HG03039 (cell line): ENCODE data around the gene RUBCN.
A peak's percentile ranks its signal among the peaks of the same experiment; 100 is the strongest.

Experiments
- ATAC-seq: cut with Tn5 transposase; IDR thresholded peaks from one replicate; pipeline ENCODE4 v1.9.1; 2021; ENCODE audit warnings: mild to moderate bottlenecking, moderate library complexity; ENCODE audit not compliant: unreplicated experiment

The RUBCN gene

GRCh38 chr3:197736491-197737318 is at the start of gene RUBCN:
TSS of gene RUBCN (minus strand) at chr3:197736904. CDS start at chr3:197736719, 185 bp downstream.
- peak; percentile 86 for ATAC-seq

- no peak for ATAC-seq
Observed at GRCh38 chr3:197784019-197784585, 47.4 kb upstream of the RUBCN start.

GRCh38 chr3:197782230-197782629 is 45.5 kb upstream of the RUBCN start:
- ATAC-seq: peak; percentile 43

DNA sequence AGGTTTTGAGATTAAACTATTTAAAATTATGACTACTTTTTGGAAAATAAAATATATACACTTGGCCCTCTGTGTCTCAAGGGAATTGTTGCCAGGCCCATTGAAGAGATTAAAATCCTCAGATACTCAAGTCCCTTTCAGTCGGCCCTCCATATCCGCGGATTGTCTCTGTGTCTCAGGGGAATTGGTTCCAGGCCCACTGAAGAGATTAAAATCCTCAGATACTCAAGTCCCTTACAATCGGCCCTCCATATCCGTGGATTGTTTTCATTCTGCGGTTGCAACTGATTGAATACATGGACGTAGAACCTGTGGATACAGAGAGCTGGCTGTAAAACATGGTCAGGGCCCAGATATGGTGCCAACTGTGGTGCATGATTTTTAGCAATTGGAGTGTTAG is 38.6 kb upstream of the RUBCN start:
- ATAC-seq: no peak

GRCh38 chr3:197761784-197762183 is 25.1 kb upstream of the RUBCN start:
- ATAC-seq: no peak

- no peak for ATAC-seq
Observed at GRCh38 chr3:197758512-197758911, 21.8 kb upstream of the RUBCN start.

DNA sequence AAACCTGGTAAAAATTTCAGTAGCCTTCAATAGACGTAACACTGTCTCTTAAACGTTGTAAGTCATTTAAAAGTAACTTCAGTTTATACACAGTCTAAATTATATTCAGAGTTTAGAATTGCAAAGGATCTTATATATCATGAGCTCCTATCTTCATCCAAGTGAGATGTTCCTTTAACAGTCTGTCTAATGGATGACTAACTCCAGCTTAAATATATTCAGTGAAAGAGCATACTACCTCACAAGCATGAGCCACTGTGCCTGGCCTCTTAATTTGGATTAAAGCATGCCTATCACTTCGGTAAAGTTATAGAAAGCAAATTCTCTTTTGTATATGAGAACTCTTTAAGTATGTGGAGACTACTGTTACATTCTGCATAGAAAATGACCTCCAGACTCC is 20.0 kb upstream of the RUBCN start:
- no peak for ATAC-seq

- ATAC-seq: no peak
Observed at GRCh38 chr3:197753263-197753662, 16.6 kb upstream of the RUBCN start.

DNA sequence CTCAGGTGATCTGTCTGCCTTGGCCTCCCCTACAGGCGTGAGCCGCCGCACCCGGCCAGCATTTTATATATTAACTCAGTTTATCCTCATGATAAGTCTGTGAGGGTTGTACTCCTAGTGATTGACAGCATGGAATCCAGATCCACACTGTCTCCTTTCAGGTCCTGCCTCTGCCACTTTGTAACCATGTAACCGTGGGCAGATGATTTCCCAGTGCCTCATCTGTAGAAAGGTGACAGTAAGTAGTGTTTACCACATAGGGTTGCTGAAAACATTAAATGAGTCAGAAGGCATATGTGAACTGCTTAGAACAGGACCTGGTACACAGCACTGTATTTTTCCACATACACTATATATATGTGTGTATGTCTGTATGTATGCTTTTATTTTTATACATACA is 15.4 kb upstream of the RUBCN start:
- ATAC-seq: no peak

- no peak for ATAC-seq
Observed at GRCh38 chr3:197750858-197751737, 14.4 kb upstream of the RUBCN start.

GRCh38 chr3:197750396-197750831 is 13.7 kb upstream of the RUBCN start:
- peak; percentile 38 for ATAC-seq

DNA sequence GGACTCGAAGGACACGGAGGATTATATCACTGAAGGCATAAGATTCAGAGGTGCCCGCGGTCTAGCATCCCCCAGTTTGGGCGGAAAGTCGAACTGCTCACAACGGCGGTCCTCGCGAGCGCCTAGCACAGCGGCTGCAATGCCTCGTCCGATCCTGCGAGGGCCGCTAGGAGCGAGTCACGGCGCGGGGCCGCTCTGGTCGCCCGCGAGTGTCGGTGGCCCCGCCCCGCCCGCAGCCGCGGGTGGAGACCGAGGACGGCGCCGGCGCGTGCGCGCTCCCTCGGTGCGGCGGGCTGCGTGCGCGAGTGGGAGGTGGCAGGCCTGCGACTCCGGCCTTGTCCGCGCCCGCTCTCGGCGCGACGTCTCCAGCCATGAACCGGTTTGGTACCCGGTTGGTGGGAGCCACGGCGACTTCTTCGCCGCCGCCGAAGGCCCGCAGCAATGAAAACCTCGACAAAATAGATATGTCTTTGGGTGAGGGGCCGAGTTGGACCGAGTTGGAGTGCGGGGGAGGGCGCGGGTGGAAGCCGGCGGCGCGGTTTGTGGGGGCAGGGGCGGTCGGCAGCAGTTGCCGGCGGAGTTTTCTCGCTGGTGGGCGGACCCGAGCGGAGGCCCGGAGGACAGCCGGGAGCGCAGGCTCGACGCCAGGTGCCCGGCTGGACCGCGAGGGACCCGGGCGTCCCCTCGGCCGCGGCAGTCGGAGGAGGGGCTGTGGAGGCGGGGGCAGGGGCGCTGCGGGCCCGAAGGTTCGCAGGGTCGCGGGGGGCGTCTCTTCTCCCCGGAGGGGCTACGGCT is 13.1 kb upstream of the RUBCN start, which contains the start of gene FYTTD1:
TSS of gene FYTTD1 (plus strand) at position 283 of the 795 bp plus-strand sequence. CDS start at position 372, 89 bp downstream.
- ATAC-seq: peak; percentile 65

DNA sequence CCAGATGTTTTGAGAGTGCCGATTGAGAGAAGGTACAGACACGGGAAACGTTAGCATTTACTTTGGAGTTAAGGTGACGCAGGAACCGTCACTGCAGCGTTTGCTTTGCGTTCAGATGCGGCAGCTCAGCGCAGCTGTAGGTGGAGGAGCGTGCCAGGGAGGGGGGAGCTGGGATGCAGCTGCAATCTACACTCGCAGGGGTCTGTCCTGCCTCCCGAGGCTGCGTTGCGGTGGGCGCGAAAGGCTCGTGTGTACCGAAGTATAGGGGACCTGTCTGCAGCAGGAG is 12.6 kb upstream of the RUBCN start:
- peak; percentile 29 for ATAC-seq

DNA sequence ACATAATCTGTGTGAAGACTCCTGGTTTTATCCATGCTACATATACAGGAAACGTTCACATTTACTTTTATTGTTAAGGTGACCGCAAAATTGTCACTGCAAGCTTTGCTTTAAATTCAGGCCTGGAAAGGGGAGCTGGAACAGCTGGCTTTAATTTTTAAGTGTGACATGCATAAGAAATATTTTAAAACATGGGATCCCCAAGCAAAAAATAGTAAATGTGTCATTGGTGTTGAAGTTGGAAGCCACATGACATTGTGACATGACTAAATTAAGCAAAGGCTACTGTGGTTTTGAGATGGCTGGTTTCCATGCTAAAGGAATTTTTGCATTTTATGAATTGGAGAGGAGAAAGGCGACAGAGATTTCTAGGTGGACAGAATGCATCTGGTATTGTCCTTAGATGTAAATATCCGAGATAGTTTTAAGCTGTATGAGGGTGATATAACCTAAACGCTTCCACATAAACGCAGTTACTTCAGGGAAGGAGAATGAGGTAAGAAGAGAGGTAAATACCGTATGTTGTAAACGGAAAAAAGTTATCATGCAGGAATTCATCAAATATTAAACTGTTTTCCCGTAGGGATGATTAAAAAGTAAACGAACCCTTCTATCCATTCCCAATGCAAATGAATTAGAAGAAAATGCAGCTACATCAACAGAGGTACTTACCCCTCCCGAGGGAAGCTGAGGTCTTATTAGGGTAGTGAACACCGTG is 12.1 kb upstream of the RUBCN start:
- no peak for ATAC-seq

DNA sequence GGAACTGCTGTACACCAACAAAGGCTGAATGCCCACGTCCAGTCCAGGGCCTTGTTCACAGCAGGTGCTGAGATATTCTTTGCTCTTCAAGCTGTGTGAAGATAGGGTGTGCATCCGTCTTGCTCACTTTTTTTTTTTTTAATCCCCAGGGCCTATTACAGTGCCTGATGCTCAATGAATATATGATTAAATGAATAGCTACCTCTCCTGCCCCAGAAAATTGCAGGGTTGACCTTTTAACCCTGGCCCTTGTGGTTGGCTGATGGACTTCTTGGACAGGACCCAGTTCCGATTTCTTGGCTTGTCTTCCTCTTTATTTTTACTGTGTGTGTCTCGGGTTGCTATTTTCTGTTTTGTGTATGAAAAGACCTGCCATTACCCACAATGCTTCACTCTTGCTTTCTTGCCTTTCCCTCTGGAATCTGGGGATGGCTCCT is 10.1 kb upstream of the RUBCN start:
- no peak for ATAC-seq

DNA sequence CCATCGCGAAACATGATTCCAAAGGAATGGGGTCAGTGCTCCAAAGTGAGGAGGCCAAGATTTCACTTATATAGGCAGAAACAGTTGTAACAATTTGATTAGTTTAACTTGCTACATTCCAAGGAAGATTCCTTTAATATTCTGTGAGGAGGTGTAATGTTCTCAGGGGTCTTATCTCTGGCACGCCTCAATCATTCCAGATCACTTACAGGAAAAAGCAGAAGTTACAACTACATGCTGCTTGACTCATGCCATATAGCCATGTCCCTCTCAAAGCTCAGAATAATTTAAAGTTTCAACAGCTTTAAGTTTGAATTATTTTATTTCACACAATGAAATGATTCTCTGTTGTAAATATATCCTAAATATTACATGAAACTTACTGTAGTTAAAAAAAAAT is 9.5 kb upstream of the RUBCN start:
- ATAC-seq: no peak

- ATAC-seq: no peak
Observed at GRCh38 chr3:197742787-197743186, 6.1 kb upstream of the RUBCN start.

DNA sequence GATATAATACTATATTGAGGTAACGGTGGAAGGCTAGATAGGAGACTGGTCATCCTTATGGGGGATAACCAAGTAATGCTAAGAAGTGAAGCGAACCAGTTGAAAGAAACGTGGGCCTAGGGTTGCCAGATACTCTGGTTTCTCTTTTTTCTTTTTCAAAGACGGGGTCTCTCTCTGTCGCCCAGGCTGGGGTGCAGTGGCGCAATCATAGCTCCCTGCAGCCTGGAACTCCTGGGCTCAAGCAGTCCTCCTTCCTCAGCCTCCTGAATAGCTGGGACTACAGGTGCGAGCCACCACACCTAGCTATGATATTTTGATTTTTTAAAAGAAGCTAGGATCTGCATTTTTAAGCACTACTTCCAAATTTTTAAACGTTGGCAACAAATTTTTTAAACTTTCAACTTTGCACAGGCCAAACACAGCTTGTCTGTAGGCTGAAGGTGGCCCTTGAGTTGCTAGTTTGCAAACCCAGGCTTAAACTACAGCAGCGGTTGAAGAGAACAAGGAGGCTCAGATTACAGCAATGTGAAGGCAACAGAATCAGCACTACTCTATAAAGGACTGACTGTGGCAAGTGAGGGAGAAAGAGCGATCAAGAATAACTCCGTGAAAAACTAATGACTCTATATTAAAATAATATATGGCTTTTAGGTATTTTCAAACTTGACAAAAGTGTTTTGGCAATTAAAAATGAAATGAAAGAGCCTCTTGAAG is 1.2 kb upstream of the RUBCN start:
- no peak for ATAC-seq

- ATAC-seq: no peak
Observed at GRCh38 chr3:197737319-197737649, 580 bp upstream of the RUBCN start.
